Central memory CD8-positive, alpha-beta T cell (primary cell): ENCODE data around the gene NDUFA3.
A peak's percentile ranks its signal among the peaks of the same experiment; 100 is the strongest.
"Not testable (repeated sequence)": the region's sequence is repeated elsewhere in the genome, so short reads cannot be mapped to it uniquely, and the experiment has no call there.

Experiments used
- ATAC-seq: fragments of 150-1000 bp; cut with Tn5 transposase; replicated peaks from 2 replicates; pipeline ENCODE4 v1.10.0; 2022; ENCODE audit warnings: mild to moderate bottlenecking, moderate FRiP score, moderate number of reproducible peaks; ENCODE audit not compliant: poor library complexity, severe bottlenecking; ENCODE audit errors: extremely low read depth
- DNase-seq, 2 donors: peaks; one replicate each; pipeline ENCODE4 v3.0.0; 2021; ENCODE audit warnings: low spot score in 2 of 2
- H3K27ac Mint-ChIP-seq: one replicate; pipeline ENCODE4 v1.8.0; 2022; ENCODE audit warnings: low read depth, mild to moderate bottlenecking, moderate library complexity, mixed read lengths
- H3K27me3 Mint-ChIP-seq: one replicate; pipeline ENCODE4 v1.8.0; 2022; ENCODE audit warnings: mixed read lengths
- H3K36me3 Mint-ChIP-seq: one replicate; pipeline ENCODE4 v1.8.0; 2022; ENCODE audit warnings: mild to moderate bottlenecking, moderate library complexity, mixed read lengths; ENCODE audit not compliant: insufficient read depth
- H3K4me1 Mint-ChIP-seq: one replicate; pipeline ENCODE4 v1.8.0; 2022; ENCODE audit warnings: mixed read lengths
- H3K4me3 Mint-ChIP-seq: one replicate; pipeline ENCODE4 v1.8.0; 2022; ENCODE audit warnings: mild to moderate bottlenecking, moderate library complexity, mixed read lengths
- H3K9me3 Mint-ChIP-seq: one replicate; pipeline ENCODE4 v1.8.0; 2022; ENCODE audit warnings: mixed read lengths

The NDUFA3 gene

GRCh38 chr19:54096617-54097106 lies 6.0 kb upstream of the NDUFA3 start:
- H3K9me3 Mint-ChIP-seq: no peaks in the 10 kb centered on the region
- DNase-seq (no peak), ATAC-seq (no peak)
- peak overlapping the region; percentile 96 for H3K27ac Mint-ChIP-seq
- H3K4me1 Mint-ChIP-seq: peaks cover 17% of the 10 kb centered on the region
- H3K27me3 Mint-ChIP-seq: no peaks in the 10 kb centered on the region
- H3K36me3 Mint-ChIP-seq: peaks cover 16% of the 10 kb centered on the region
- H3K4me3 Mint-ChIP-seq: peak overlapping the region; percentile 79

GRCh38 chr19:54099190-54099902 lies 3.3 kb upstream of the NDUFA3 start:
- no peak overlapping the region for H3K4me3 Mint-ChIP-seq

GRCh38 chr19:54099903-54100255 lies 2.8 kb upstream of the NDUFA3 start:
- Mint-ChIP-seq H3K36me3 (peaks cover 19% of the 10 kb centered on the region), H3K4me1 (peaks cover 31% of the 10 kb centered on the region)
- not testable (repeated sequence) for H3K27me3 Mint-ChIP-seq, ATAC-seq, H3K27ac Mint-ChIP-seq, DNase-seq, H3K4me3 Mint-ChIP-seq, H3K9me3 Mint-ChIP-seq

More at GRCh38 chr19:54099190-54099902, 3.3 kb upstream of the NDUFA3 start:
- peaks cover 20% of the 10 kb centered on the region for H3K36me3 Mint-ChIP-seq
- DNase-seq (no peak), ATAC-seq (no peak)
- H3K4me1 Mint-ChIP-seq: peaks cover 31% of the 10 kb centered on the region
- no peak overlapping the region for H3K27ac Mint-ChIP-seq
- no peaks in the 10 kb centered on the region for H3K9me3 Mint-ChIP-seq
- no peaks in the 10 kb centered on the region for H3K27me3 Mint-ChIP-seq

- DNase-seq (no peak), ATAC-seq (no peak)
- H3K9me3 Mint-ChIP-seq: no peaks in the 10 kb centered on the region
- H3K4me1 Mint-ChIP-seq: peaks cover 34% of the 10 kb centered on the region
- H3K36me3 Mint-ChIP-seq: peaks cover 15% of the 10 kb centered on the region
- no peaks in the 10 kb centered on the region for H3K27me3 Mint-ChIP-seq
- H3K4me3 Mint-ChIP-seq: peak within 1 kb of the TSS; percentile 53
- peak within 1 kb of the TSS; percentile 83 for H3K27ac Mint-ChIP-seq
Measured at GRCh38 chr19:54100561-54100960, 2.1 kb upstream of the NDUFA3 start, which contains the start of gene OSCAR. OSCAR (minus strand) TSS chr19:54100803; CDS start chr19:54100792, 11 bp downstream.

- Mint-ChIP-seq H3K27ac (peak overlapping the region; percentile 44), H3K4me3 (no peak overlapping the region), H3K4me1 (peaks cover 33% of the 10 kb centered on the region), H3K9me3 (no peaks in the 10 kb centered on the region), H3K36me3 (peaks cover 31% of the 10 kb centered on the region), H3K27me3 (no peaks in the 10 kb centered on the region)
- DNase-seq (no peak), ATAC-seq (no peak)
Measured at GRCh38 chr19:54104998-54105715, 2.5 kb downstream of the NDUFA3 start.

GRCh38 chr19:54105796-54106195 lies 3.1 kb downstream of the NDUFA3 start:
- H3K36me3 Mint-ChIP-seq: peaks cover 35% of the 10 kb centered on the region
- DNase-seq (no peak), ATAC-seq (no peak)
- H3K4me1 Mint-ChIP-seq: peaks cover 35% of the 10 kb centered on the region
- no peaks in the 10 kb centered on the region for H3K27me3 Mint-ChIP-seq
- peak overlapping the region; percentile 44 for H3K27ac Mint-ChIP-seq
- H3K4me3 Mint-ChIP-seq: no peak overlapping the region
- no peaks in the 10 kb centered on the region for H3K9me3 Mint-ChIP-seq

GRCh38 chr19:54106716-54107115 lies 4.1 kb downstream of the NDUFA3 start:
- Mint-ChIP-seq H3K27me3 (no peaks in the 10 kb centered on the region), H3K27ac (no peak overlapping the region), H3K9me3 (no peaks in the 10 kb centered on the region), H3K36me3 (peaks cover 35% of the 10 kb centered on the region), H3K4me1 (peaks cover 34% of the 10 kb centered on the region), H3K4me3 (no peak overlapping the region)
- ATAC-seq: no peak
- DNase-seq: no peak

- peaks cover 26% of the 10 kb centered on the region for H3K4me1 Mint-ChIP-seq
- no peaks in the 10 kb centered on the region for H3K9me3 Mint-ChIP-seq
- DNase-seq: no peak
Measured at GRCh38 chr19:54107876-54108490, 5.3 kb downstream of the NDUFA3 start.

GRCh38 chr19:54108496-54108895 lies 5.8 kb downstream of the NDUFA3 start:
- Mint-ChIP-seq H3K4me1 (peaks cover 21% of the 10 kb centered on the region), H3K36me3 (peaks cover 32% of the 10 kb centered on the region), H3K27ac (no peak overlapping the region), H3K27me3 (no peaks in the 10 kb centered on the region), H3K4me3 (no peak overlapping the region), H3K9me3 (no peaks in the 10 kb centered on the region)
- ATAC-seq (no peak), DNase-seq (no peak)

More at GRCh38 chr19:54107876-54108490, 5.3 kb downstream of the NDUFA3 start:
- no peak overlapping the region for H3K4me3 Mint-ChIP-seq
- H3K36me3 Mint-ChIP-seq: peaks cover 32% of the 10 kb centered on the region
- no peak for ATAC-seq
- no peak overlapping the region for H3K27ac Mint-ChIP-seq
- no peaks in the 10 kb centered on the region for H3K27me3 Mint-ChIP-seq

GRCh38 chr19:54109651-54110050 lies 7.0 kb downstream of the NDUFA3 start:
- ATAC-seq (no peak), DNase-seq (no peak)
- Mint-ChIP-seq H3K27ac (no peak overlapping the region), H3K9me3 (no peaks in the 10 kb centered on the region), H3K36me3 (peaks cover 35% of the 10 kb centered on the region), H3K27me3 (no peaks in the 10 kb centered on the region), H3K4me3 (no peak overlapping the region), H3K4me1 (peaks cover 30% of the 10 kb centered on the region)

- H3K27ac Mint-ChIP-seq: peak overlapping the region; percentile 93
- DNase-seq: peak in 1 of 2 donors; percentile 41
- peaks cover 39% of the 10 kb centered on the region for H3K4me1 Mint-ChIP-seq
- peak; percentile 65 for ATAC-seq
- peaks cover 30% of the 10 kb centered on the region for H3K36me3 Mint-ChIP-seq
- H3K27me3 Mint-ChIP-seq: no peaks in the 10 kb centered on the region
- H3K4me3 Mint-ChIP-seq: peak overlapping the region; percentile 86
- H3K9me3 Mint-ChIP-seq: no peaks in the 10 kb centered on the region
Measured at GRCh38 chr19:54114340-54115108, 11.9 kb downstream of the NDUFA3 start.
